ENCODE data around the gene AOPEP. TPM values are rescaled to one million over a fixed set of nuclear protein-coding genes. Genes with fewer than 3 reads are reported as not detected.

AOPEP gene
- polyA plus RNA-seq, 1 donor from 2014 or later = 10.0 TPM

DNA sequence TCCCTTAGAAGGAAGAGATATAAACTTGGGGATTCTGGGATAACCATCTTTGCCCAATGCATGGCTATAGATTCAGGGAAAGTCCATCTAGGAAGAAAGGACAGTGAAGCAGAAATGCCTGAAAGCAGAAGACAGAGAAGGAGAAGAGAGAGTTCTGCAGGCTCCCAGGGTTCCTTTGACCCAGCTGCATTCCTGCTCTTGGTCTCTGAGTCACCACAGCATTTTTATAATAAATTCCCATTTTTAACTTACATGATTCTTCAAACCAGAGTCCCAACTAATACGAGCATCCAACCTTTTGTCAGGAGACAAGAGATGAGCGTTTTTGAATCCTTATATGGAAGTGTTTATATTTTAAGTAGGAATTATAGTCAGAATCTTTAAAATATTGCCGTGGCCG is 12.0 kb upstream of the AOPEP start:
- Histone ChIP-seq H3F3A (ENCODE audit: insufficient read depth, low read length, poor library complexity, severe bottlenecking) (no peaks in the 10 kb centered on the region), H4K20me1 (ENCODE audit: insufficient read depth) (no peaks in the 10 kb centered on the region), H2AFZ (ENCODE audit: low read depth, low read length) (no peak overlapping the region), H3K9me2 (ENCODE audit: insufficient read depth, low read length) (no peaks in the 10 kb centered on the region), H3K79me2 (replicated peaks; ENCODE audit: insufficient read depth, low read length) (no peaks in the 10 kb centered on the region), H3K9me3 (ENCODE audit: low read length) (no peaks in the 10 kb centered on the region), H3K9ac (ENCODE audit: low read length) (no peak overlapping the region), H3K36me3 (ENCODE audit: insufficient read depth, low read length) (no peaks in the 10 kb centered on the region), H3K4me3 (ENCODE audit: low read length) (no peak overlapping the region), H3K4me2 (ENCODE audit: low read length) (no peak overlapping the region), H3K27ac (ENCODE audit: low read length) (no peak overlapping the region), H3K27me3 (ENCODE audit: insufficient read depth, low read depth, low read length) (no peaks in the 10 kb centered on the region)
- TF ChIP-seq, protein P1, sequence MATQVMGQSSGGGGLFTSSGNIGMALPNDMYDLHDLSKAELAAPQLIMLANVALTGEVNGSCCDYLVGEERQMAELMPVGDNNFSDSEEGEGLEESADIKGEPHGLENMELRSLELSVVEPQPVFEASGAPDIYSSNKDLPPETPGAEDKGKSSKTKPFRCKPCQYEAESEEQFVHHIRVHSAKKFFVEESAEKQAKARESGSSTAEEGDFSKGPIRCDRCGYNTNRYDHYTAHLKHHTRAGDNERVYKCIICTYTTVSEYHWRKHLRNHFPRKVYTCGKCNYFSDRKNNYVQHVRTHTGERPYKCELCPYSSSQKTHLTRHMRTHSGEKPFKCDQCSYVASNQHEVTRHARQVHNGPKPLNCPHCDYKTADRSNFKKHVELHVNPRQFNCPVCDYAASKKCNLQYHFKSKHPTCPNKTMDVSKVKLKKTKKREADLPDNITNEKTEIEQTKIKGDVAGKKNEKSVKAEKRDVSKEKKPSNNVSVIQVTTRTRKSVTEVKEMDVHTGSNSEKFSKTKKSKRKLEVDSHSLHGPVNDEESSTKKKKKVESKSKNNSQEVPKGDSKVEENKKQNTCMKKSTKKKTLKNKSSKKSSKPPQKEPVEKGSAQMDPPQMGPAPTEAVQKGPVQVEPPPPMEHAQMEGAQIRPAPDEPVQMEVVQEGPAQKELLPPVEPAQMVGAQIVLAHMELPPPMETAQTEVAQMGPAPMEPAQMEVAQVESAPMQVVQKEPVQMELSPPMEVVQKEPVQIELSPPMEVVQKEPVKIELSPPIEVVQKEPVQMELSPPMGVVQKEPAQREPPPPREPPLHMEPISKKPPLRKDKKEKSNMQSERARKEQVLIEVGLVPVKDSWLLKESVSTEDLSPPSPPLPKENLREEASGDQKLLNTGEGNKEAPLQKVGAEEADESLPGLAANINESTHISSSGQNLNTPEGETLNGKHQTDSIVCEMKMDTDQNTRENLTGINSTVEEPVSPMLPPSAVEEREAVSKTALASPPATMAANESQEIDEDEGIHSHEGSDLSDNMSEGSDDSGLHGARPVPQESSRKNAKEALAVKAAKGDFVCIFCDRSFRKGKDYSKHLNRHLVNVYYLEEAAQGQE (IDR thresholded peaks at IDR 0.05; ENCODE audit: borderline replicate concordance) = no peak
- TF ChIP-seq SMC3 (conservative IDR thresholded peaks at IDR 0.05; ENCODE audit: poor library complexity) (no peak), EP300 (conservative IDR thresholded peaks at IDR 0.05; ENCODE audit: poor library complexity, severe bottlenecking) (no peak), MXI1 (conservative IDR thresholded peaks at IDR 0.05; ENCODE audit: poor library complexity, severe bottlenecking) (no peak), POLR2AphosphoS5 (IDR thresholded peaks at IDR 0.05) (no peak), TAF1 (IDR thresholded peaks at IDR 0.05; ENCODE audit: low read depth) (no peak), RAD21 (conservative IDR thresholded peaks at IDR 0.05) (no peak), EZH2 (IDR thresholded peaks at IDR 0.05; ENCODE audit: borderline replicate concordance, insufficient read depth, low read length, poor library complexity, severe bottlenecking) (no peak)
- TF ChIP-seq, protein P2, sequence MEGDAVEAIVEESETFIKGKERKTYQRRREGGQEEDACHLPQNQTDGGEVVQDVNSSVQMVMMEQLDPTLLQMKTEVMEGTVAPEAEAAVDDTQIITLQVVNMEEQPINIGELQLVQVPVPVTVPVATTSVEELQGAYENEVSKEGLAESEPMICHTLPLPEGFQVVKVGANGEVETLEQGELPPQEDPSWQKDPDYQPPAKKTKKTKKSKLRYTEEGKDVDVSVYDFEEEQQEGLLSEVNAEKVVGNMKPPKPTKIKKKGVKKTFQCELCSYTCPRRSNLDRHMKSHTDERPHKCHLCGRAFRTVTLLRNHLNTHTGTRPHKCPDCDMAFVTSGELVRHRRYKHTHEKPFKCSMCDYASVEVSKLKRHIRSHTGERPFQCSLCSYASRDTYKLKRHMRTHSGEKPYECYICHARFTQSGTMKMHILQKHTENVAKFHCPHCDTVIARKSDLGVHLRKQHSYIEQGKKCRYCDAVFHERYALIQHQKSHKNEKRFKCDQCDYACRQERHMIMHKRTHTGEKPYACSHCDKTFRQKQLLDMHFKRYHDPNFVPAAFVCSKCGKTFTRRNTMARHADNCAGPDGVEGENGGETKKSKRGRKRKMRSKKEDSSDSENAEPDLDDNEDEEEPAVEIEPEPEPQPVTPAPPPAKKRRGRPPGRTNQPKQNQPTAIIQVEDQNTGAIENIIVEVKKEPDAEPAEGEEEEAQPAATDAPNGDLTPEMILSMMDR (IDR thresholded peaks at IDR 0.05; ENCODE audit: poor library complexity, severe bottlenecking) = no peak

DNA sequence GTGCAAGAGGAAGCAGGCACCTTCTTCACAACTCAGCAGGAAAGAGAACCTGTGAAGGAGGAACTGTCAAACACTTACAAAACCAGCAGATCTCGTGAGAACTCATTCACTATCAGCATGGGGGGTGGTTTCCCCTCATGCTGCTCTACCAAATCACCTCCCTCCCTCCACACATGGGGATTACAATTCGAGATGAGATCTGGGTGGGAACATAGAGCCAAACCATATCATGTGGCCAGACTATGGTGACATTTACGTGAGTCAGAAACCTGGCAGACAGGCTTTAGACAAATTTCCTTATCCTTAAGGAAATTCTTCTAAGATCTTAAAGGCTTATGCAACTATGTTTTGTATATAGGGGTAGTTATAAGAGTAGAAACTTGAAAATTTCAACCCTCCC is 8.7 kb upstream of the AOPEP start:
- Histone ChIP-seq H3K9me3 (ENCODE audit: low read length) (no peaks in the 10 kb centered on the region), H2AFZ (ENCODE audit: low read depth, low read length) (no peak overlapping the region), H3K9ac (ENCODE audit: low read length) (no peak overlapping the region), H3K9me2 (ENCODE audit: insufficient read depth, low read length) (no peaks in the 10 kb centered on the region), H3K36me3 (ENCODE audit: insufficient read depth, low read length) (no peaks in the 10 kb centered on the region), H4K20me1 (ENCODE audit: insufficient read depth) (no peaks in the 10 kb centered on the region), H3K27ac (ENCODE audit: low read length) (no peak overlapping the region), H3K27me3 (ENCODE audit: insufficient read depth, low read depth, low read length) (no peaks in the 10 kb centered on the region), H3F3A (ENCODE audit: insufficient read depth, low read length, poor library complexity, severe bottlenecking) (no peaks in the 10 kb centered on the region), H3K4me3 (ENCODE audit: low read length) (no peak overlapping the region), H3K4me2 (ENCODE audit: low read length) (no peak overlapping the region), H3K79me2 (replicated peaks; ENCODE audit: insufficient read depth, low read length) (no peaks in the 10 kb centered on the region)
- no peak for TF ChIP-seq RAD21 (conservative IDR thresholded peaks at IDR 0.05)
- no peak for TF ChIP-seq MXI1 (conservative IDR thresholded peaks at IDR 0.05; ENCODE audit: poor library complexity, severe bottlenecking)

DNA sequence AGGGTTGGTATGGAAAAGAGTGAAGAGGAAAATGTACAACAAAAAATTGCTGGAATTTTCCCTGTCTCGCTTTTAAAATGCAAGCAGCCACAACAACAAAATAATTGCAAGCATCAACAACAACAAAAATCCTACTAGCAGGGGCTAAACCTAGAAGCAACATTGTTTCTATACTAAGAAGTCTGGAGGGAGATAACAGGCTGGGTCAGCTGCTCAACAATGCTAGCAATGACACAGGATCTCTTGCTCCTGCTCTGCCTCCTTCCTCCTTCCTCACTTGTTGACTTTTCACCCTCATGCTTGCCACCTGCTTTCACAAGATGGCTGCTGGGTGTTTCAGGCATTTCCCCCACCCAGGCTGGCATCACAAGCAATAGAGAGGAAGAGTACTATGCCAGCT is 7.6 kb upstream of the AOPEP start:
- Histone ChIP-seq H3K79me2 (replicated peaks; ENCODE audit: insufficient read depth, low read length) (no peaks in the 10 kb centered on the region), H3K4me2 (ENCODE audit: low read length) (no peak overlapping the region), H3K36me3 (ENCODE audit: insufficient read depth, low read length) (no peaks in the 10 kb centered on the region), H3K27me3 (ENCODE audit: insufficient read depth, low read depth, low read length) (no peaks in the 10 kb centered on the region), H4K20me1 (ENCODE audit: insufficient read depth) (no peaks in the 10 kb centered on the region), H3K27ac (ENCODE audit: low read length) (no peak overlapping the region), H3K9me2 (ENCODE audit: insufficient read depth, low read length) (no peaks in the 10 kb centered on the region), H3K9me3 (ENCODE audit: low read length) (no peaks in the 10 kb centered on the region), H3K4me3 (ENCODE audit: low read length) (no peak overlapping the region), H3K9ac (ENCODE audit: low read length) (no peak overlapping the region), H3F3A (ENCODE audit: insufficient read depth, low read length, poor library complexity, severe bottlenecking) (no peaks in the 10 kb centered on the region), H2AFZ (ENCODE audit: low read depth, low read length) (no peak overlapping the region)
- TF ChIP-seq RAD21 (conservative IDR thresholded peaks at IDR 0.05) (no peak), EP300 (conservative IDR thresholded peaks at IDR 0.05; ENCODE audit: poor library complexity, severe bottlenecking) (no peak), SMC3 (conservative IDR thresholded peaks at IDR 0.05; ENCODE audit: poor library complexity) (no peak), MXI1 (conservative IDR thresholded peaks at IDR 0.05; ENCODE audit: poor library complexity, severe bottlenecking) (no peak)
- TF ChIP-seq, protein P2 (IDR thresholded peaks at IDR 0.05; ENCODE audit: poor library complexity, severe bottlenecking) = no peak
